SJSA1 (cell line): Measurements from ENCODE around the gene SRRM5. TPM values are rescaled to one million over a fixed set of nuclear protein-coding genes. Genes with fewer than 3 reads are reported as not detected.
A peak's percentile ranks its signal among the peaks of the same experiment; 100 is the strongest.

Source experiments
- DNase-seq, 2 experiments: peaks; one replicate each; pipeline ENCODE4 v3.0.0-alpha.2; 2015 to 2020; ENCODE audit warnings: low spot score in 2 of 2, low read depth in 1 of 2
- H3K27ac ChIP-seq: fragments of 250-450 bp; sonication (Bioruptor Pico); 2 replicates; pipeline ENCODE4 v1.5.1; 2020; ENCODE audit warnings: mild to moderate bottlenecking, moderate library complexity
- H3K27me3 ChIP-seq: fragments of 250-450 bp; sonication (Bioruptor Pico); replicated peaks from 2 replicates; pipeline ENCODE4 v1.5.1; 2020; ENCODE audit warnings: mild to moderate bottlenecking, moderate library complexity
- H3K36me3 ChIP-seq: fragments of 250-450 bp; sonication (Bioruptor Pico); 2 replicates; pipeline ENCODE4 v1.5.1; 2020; ENCODE audit warnings: mild to moderate bottlenecking
- H3K4me1 ChIP-seq: fragments of 250-450 bp; sonication (Bioruptor Pico); replicated peaks from 2 replicates; pipeline ENCODE4 v1.6.1; 2021; ENCODE audit warnings: mild to moderate bottlenecking
- H3K4me3 ChIP-seq: fragments of 250-450 bp; sonication (Bioruptor Pico); 2 replicates; pipeline ENCODE4 v1.5.1; 2020; ENCODE audit warnings: mild to moderate bottlenecking
- H3K9me3 ChIP-seq: fragments of 250-450 bp; sonication (Bioruptor Pico); replicated peaks from 2 replicates; pipeline ENCODE4 v1.5.1; 2020; ENCODE audit warnings: mild to moderate bottlenecking
- total RNA-seq: library from RNA; depleted of rRNA; stranded (reverse); fragments of >200 nt; shearing (Covaris generic); gene quantifications from 2 replicates; pipeline ENCODE4 v1.2.3, GENCODE V29; 2014

The SRRM5 gene
- total RNA-seq, 1 experiment from 2014 or later: not detected

DNA sequence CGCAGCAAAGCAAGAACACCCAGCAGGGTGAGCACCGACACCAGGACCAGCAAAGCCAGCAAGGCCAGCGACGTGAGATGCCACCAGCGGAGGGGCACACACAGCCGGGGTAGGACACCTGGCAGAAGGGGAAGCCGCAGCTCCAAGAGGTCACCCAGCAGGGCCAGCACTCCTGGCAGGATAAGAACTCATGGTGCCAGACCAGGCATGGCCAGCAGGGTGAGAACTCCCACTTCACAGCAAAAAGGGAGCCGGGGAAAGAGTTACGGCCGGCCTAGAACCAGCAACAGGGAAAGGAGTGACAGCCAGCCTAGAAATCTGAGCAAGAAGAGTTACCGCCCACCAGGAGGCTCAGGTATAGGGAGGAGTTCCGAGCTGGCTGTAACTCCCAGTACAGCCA lies 486 bp downstream of the SRRM5 start:
- H3K27ac ChIP-seq: no peak overlapping the region
- no peaks in the 10 kb centered on the region for H3K9me3 ChIP-seq
- no peak for DNase-seq
- H3K36me3 ChIP-seq: peaks cover 35% of the 10 kb centered on the region
- no peaks in the 10 kb centered on the region for H3K27me3 ChIP-seq
- no peak overlapping the region for H3K4me3 ChIP-seq
- H3K4me1 ChIP-seq: peaks cover 13% of the 10 kb centered on the region

DNA sequence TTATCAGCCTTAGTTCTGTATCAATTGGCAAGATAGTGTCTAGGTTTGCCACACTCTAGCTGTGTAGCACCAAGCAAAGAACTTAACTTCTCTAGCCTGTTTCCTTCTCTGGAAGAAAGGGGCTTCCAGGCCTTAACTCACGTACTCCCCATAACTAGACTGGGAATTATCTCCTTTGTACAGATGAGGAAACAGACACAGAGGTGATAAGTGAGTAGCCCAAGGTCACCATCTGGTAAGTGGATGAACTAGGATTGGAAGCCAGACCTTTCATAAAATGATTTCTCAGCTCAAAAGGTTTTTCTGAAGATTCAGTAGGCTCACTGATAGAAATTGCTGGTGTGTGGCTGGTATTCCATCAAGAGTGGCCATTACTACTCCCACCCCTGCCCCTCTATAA lies 4.4 kb downstream of the SRRM5 start:
- no peak overlapping the region for H3K4me3 ChIP-seq
- H3K4me1 ChIP-seq: peaks cover 9% of the 10 kb centered on the region
- H3K9me3 ChIP-seq: no peaks in the 10 kb centered on the region
- DNase-seq: no peak
- no peaks in the 10 kb centered on the region for H3K27me3 ChIP-seq
- peaks cover 21% of the 10 kb centered on the region for H3K36me3 ChIP-seq
- H3K27ac ChIP-seq: no peak overlapping the region

DNA sequence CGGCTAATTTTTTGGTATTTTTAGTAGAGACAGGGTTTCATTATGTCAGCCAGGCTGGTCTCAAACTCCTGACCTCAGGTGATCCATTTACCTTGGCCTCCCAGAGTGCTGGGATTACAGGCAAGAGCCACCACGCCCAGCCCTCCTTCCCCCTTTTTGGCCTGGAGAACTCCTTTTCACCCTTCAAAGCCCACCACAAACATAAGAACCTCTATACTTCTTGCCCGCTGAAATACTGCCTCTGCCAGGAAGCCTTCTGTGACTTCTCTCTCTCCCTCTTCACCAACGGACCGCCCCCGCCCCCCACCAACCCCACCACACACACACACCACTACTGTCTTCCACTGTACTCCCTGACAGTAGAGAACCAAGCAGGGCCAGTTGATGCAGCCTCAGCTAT lies 5.1 kb downstream of the SRRM5 start:
- no peaks in the 10 kb centered on the region for H3K27me3 ChIP-seq
- DNase-seq: no peak
- no peak overlapping the region for H3K4me3 ChIP-seq
- H3K4me1 ChIP-seq: peaks cover 9% of the 10 kb centered on the region
- peaks cover 15% of the 10 kb centered on the region for H3K36me3 ChIP-seq
- no peaks in the 10 kb centered on the region for H3K9me3 ChIP-seq
- H3K27ac ChIP-seq: no peak overlapping the region

DNA sequence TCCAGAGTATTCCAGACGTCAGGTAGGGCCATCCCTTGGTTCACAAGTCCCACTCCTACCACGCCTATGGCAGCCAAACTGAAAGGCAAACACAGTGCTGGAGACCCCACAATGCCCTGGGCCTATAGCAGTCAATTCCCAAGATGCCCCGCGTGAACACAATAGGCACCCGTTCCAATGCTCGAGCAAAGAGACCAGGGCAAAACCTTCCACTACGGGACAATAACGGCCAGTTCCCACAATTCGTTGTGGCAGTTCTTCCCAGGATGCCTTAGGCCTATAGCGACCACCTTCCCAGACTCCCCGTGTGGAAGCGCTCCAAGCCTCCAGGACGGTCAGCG lies 7.0 kb downstream of the SRRM5 start:
- no peaks in the 10 kb centered on the region for H3K9me3 ChIP-seq
- H3K27ac ChIP-seq: peak overlapping the region; percentile 78
- H3K36me3 ChIP-seq: peaks cover 3% of the 10 kb centered on the region; the same call in 1 of the 2 replicates
- peaks cover 9% of the 10 kb centered on the region for H3K4me1 ChIP-seq
- H3K27me3 ChIP-seq: no peaks in the 10 kb centered on the region
- peak overlapping the region; percentile 66 for H3K4me3 ChIP-seq
- no peak for DNase-seq

DNA sequence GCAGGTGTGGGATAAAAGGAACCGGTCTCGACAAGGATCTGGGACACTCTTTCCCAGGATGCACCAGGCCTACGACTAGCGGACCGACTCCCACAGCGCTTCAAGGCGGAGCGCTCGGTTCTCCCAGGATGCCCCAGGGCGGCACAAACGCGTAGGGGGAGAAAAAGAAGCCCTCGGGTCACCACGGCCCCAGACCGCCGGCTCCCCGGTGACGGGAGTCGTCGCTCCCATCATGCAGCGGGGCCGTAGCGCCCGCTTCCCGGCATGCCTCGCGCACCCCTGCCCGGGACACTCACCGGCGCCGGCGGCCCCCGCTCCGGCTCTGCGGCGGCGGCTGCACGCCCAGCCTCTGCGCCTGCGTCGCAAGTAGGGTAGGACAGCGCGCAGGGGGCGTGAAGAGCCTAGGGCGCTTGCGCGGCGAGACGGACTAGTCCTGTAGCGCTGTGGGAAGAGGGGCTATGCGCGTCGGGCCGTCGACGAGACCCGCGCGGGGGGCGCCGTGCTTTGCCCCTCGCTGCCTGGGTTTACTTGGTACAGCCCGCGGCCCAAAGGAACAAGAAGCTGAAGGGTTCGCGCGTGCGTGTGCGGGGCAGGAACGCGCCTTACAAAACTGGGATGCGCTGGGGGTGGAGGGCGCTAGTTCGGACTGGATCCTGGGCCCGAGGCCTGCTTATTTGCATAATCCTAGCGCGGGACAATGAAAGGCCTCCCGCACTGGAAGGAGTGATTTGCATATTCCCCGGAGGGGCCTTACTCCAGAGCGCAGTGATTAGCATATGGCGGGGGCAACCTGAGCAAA lies 7.6 kb downstream of the SRRM5 start, which contains the start of gene ZNF428:
Gene ZNF428 (minus strand): TSS at position 368 of the 799 bp plus-strand sequence. CDS start 5,325 bp downstream, outside the sequence.
- Histone ChIP-seq H3K36me3 (no peaks in the 10 kb centered on the region; the same call in 1 of the 2 replicates), H3K9me3 (no peaks in the 10 kb centered on the region), H3K4me3 (peak within 1 kb of the TSS; percentile 66), H3K4me1 (peaks cover 9% of the 10 kb centered on the region), H3K27me3 (no peaks in the 10 kb centered on the region), H3K27ac (peak within 1 kb of the TSS; percentile 78)
- DNase-seq: peak; percentile 89 to 92

DNA sequence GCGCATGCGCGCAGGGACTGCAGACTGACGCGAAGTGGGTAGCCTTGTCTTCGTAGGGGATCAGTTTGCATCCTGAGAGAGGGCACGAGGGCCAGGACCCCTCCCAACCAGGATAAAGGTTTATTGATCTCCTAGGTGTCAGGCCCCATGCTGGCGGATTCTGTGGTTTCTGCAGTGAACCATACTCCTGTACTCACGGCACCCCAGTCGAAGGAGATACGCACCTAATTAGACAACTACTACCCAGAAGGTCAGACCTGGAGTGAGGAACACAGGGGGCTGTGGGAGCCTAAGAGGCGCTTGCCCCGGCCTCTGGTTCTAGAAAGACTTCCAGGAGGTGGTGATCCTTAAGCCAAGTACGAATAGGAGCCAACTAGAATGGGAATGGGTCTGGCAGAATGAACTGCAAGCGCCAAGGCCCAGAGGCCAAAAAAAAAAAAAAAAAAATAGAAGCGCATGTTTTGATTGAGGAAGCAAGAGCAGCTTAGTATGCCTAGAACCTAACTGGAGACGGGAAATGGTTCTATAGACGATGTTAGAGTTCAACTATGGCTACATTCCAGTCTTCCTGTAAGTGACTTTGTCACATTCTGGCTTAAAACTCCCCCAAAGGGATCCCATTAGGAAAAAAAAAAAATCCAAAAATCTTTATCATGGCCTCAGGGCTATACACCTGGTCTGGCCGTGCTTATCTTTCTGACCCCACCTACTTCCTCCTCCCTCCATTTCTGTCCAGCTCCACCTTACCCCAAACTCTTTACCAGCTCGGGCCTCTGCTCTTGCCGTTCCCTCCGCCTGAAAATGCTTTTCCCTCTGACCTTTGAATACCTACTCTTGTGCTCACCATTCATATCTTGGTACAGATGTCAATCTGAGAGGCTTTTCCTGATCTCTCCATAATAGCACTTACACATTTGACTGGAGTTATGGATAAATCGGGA lies 8.4 kb downstream of the SRRM5 start:
- H3K9me3 ChIP-seq: no peaks in the 10 kb centered on the region
- no peak overlapping the region for H3K27ac ChIP-seq
- H3K4me1 ChIP-seq: peaks cover 9% of the 10 kb centered on the region
- no peaks in the 10 kb centered on the region for H3K27me3 ChIP-seq
- DNase-seq: no peak
- H3K4me3 ChIP-seq: peak overlapping the region; percentile 66
- no peaks in the 10 kb centered on the region; the same call in 1 of the 2 replicates for H3K36me3 ChIP-seq

DNA sequence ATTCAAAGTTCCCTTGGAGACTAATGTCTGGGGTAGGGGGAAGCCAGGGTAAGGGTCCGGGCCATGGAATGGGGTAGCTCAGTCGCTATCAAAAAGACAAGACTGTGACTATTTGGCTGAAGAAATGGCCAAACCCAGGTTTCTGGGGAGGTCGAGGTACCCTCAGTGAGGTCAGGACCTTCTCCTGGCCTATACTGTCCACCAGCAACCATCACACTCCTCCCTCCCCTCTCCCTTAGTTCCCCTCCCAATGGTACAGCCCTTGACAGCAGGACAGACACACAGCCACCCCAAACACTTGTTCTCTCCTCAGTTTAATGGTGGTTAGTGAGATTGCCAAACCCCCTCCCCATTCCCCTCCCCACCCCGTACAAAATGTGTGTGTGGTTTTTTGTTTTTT lies 10.2 kb downstream of the SRRM5 start:
- no peaks in the 10 kb centered on the region for H3K9me3 ChIP-seq
- H3K4me3 ChIP-seq: no peak overlapping the region
- no peak for DNase-seq

DNA sequence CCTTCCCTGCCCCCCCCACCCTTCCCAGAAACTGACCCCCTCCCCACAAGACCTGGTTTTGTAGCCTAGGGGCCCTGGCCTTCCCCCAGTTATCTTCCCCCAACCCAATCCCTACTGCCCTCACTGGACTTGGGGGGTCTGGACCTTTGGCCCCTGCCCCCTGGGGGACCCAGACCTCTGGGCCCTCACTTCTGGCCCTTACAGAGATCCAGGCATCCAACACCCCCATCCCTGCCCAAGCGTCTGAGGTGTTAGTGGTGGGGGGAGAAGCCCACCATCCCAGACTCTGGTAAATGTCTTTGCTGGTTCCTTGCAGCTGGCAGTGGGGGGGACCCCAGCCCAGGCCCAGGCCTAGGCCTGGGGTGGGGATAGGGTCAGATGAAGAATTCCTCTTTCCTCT lies 11.1 kb downstream of the SRRM5 start:
- no peaks in the 10 kb centered on the region for H3K27me3 ChIP-seq
- H3K36me3 ChIP-seq: no peaks in the 10 kb centered on the region; the same call in 1 of the 2 replicates
- H3K27ac ChIP-seq: no peak overlapping the region
- H3K4me3 ChIP-seq: no peak overlapping the region
- no peak for DNase-seq
- no peaks in the 10 kb centered on the region for H3K9me3 ChIP-seq
- H3K4me1 ChIP-seq: peaks cover 9% of the 10 kb centered on the region

More for the DNA sequence above, 10.2 kb downstream of the SRRM5 start:
- Histone ChIP-seq H3K27me3 (no peaks in the 10 kb centered on the region), H3K36me3 (no peaks in the 10 kb centered on the region; the same call in 1 of the 2 replicates), H3K4me1 (peaks cover 9% of the 10 kb centered on the region), H3K27ac (no peak overlapping the region)

DNA sequence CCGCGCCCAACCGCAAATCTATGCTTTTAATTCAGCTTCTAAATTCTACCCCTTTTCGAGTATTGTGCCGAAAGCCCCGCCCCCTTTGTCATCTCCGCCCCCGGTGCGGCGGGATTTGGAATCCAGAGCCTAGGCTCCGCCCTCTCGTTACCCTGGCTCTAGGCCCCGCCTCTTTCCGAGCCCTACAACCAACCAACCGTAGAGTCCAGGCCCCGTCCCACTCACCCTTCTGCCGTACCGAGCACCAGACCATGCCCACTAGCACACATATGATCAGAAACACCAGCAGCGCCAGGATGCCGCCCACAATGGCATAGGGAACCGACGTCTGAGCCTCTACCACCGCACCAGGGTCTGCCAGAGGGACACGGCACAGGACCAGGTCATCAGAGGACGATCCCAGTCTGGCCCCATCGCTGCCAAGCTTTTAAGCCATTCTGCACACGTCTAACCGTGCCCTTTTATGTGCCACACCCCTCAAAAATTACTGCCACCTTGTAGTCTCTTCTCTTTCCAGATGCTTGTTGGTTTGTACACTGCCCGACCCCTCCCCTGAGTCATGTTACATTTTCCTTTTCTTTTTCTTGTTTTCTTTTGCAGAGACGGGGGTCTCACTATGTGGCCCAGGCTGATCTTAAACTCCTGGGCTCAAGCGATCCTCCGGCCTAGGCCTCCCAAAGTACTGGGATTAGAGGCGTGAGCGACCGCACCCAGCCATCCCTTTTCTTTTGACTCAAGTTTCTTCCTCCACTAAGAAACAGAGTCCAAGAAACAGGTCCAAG lies 12.2 kb downstream of the SRRM5 start:
- H3K36me3 ChIP-seq: no peaks in the 10 kb centered on the region; the same call in 1 of the 2 replicates
- no peak overlapping the region for H3K4me3 ChIP-seq
- no peak overlapping the region for H3K27ac ChIP-seq
- no peaks in the 10 kb centered on the region for H3K9me3 ChIP-seq
- DNase-seq: no peak
- peaks cover 1% of the 10 kb centered on the region; the same call in 1 of the 2 replicates for H3K27me3 ChIP-seq
- H3K4me1 ChIP-seq: peaks cover 5% of the 10 kb centered on the region

DNA sequence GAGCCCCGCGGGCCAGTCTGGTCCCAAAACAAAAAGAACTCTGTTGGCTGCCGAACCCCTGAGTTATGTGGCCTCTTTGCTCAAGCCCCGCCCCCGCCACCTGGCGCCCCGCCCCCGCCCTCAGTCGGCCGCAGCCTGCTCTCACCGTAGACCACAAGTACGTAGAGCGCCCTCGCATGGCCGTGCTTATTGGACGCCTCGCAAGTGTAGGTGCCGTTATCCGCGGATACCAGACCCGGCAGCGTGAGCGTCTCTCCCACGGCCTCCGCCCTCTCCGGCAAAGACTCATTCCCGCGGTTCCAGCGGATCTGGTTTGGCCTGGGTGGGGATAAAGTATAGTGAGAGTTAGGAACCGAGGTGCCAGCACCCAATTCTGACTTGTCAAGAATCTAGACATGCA lies 13.0 kb downstream of the SRRM5 start:
- no peak for DNase-seq
- H3K27me3 ChIP-seq: peaks cover 4% of the 10 kb centered on the region; the same call in 1 of the 2 replicates
- no peak overlapping the region for H3K27ac ChIP-seq
- H3K4me3 ChIP-seq: no peak overlapping the region
- peaks cover 4% of the 10 kb centered on the region for H3K4me1 ChIP-seq
- H3K36me3 ChIP-seq: no peaks in the 10 kb centered on the region
- no peaks in the 10 kb centered on the region for H3K9me3 ChIP-seq

DNA sequence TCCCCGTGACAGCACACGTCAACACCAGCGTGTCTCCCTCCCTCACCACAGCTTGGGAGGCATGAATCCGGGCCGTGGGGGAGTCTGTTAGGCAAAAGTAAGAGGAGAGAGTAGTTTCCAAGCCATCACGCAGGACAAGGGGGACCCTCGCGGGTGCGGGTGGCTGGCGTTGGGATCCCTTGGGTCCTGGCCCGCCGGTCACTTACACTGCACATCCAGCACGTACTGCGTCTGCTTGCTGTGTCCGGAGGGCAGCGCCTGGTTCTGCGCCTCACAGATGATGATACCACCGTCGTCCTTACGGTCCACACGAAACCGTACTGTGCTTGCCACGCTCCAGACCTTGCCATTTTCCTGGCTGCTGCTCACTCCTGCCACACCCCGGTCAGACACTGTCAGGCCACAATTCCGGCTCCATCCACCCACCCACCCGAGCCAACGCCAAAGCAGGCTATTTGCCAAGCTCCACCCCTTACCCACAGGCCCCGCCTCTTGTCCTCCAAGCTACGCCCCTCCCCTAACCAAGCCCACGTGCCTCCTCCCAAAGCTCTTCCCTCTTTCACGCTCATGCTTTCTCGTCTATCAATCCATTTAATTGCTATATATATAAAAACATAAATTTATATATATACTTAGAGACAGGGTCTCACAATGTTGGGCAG lies 14.2 kb downstream of the SRRM5 start:
- Histone ChIP-seq H3K36me3 (no peaks in the 10 kb centered on the region), H3K4me1 (no peaks in the 10 kb centered on the region), H3K27me3 (peaks cover 11% of the 10 kb centered on the region; the same call in 1 of the 2 replicates), H3K9me3 (no peaks in the 10 kb centered on the region), H3K27ac (no peak overlapping the region), H3K4me3 (no peak overlapping the region)
- DNase-seq: peak in 1 of 2 experiments; percentile 58

DNA sequence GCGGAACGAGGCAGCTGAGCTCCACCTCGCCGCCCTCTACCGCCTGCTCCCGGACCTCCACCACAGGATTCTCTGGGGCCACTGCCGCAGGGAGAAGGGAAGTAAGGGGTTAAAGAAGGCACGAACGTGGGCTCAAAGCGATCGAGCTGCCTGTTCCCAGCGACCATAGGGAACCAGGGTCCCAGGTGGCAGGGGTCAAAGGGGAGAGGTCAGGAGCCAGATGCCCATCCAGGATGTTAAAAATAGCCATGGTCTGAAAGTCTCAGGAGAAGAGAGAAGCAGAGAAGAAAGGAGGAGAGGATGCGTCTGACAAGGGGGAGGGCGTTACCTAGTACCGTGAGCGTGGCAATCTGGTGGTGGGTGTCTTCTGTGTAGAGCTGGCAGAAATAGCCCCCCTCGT lies 14.9 kb downstream of the SRRM5 start:
- no peak overlapping the region for H3K4me3 ChIP-seq
- DNase-seq: no peak
- H3K9me3 ChIP-seq: no peaks in the 10 kb centered on the region

More for the DNA sequence above, 14.9 kb downstream of the SRRM5 start:
- H3K27ac ChIP-seq: no peak overlapping the region
- H3K4me1 ChIP-seq: no peaks in the 10 kb centered on the region
- H3K36me3 ChIP-seq: no peaks in the 10 kb centered on the region
- peaks cover 14% of the 10 kb centered on the region; the same call in 1 of the 2 replicates for H3K27me3 ChIP-seq
